ENCODE results near the gene CDH20.
A peak's percentile ranks its signal among the peaks of the same experiment; 100 is the strongest.

Gene CDH20

GRCh38 chr18:61432590-61432989 is 99.4 kb downstream of the CDH20 start:
- no peak for DNase-seq

- DNase-seq = peak; percentile 41
These were observed 101.9 kb downstream of the CDH20 start for GRCh38 chr18:61435064-61435652.

- no peak for DNase-seq
These were observed 110.0 kb downstream of the CDH20 start for GRCh38 chr18:61443081-61443725.

GRCh38 chr18:61448316-61448715 is 115.1 kb downstream of the CDH20 start:
- DNase-seq = no peak

- DNase-seq = no peak
These were observed 126.8 kb downstream of the CDH20 start for GRCh38 chr18:61459896-61460648.

GRCh38 chr18:61464551-61465142 is 131.4 kb downstream of the CDH20 start:
- DNase-seq = no peak

GRCh38 chr18:61466736-61467135 is 133.5 kb downstream of the CDH20 start:
- DNase-seq = no peak

GRCh38 chr18:61470031-61470674 is 136.9 kb downstream of the CDH20 start:
- DNase-seq = no peak

- no peak for DNase-seq
These were observed 138.3 kb downstream of the CDH20 start for GRCh38 chr18:61471541-61471940.

- no peak for DNase-seq
These were observed 138.7 kb downstream of the CDH20 start for GRCh38 chr18:61471942-61472341.

- DNase-seq = no peak
These were observed 141.1 kb downstream of the CDH20 start for GRCh38 chr18:61474341-61474740.

GRCh38 chr18:61474918-61475317 is 141.7 kb downstream of the CDH20 start:
- no peak for DNase-seq

GRCh38 chr18:61475931-61476330 is 142.7 kb downstream of the CDH20 start:
- DNase-seq = no peak

- no peak for DNase-seq
These were observed 156.1 kb downstream of the CDH20 start for GRCh38 chr18:61489334-61489733.

- DNase-seq = no peak
These were observed 163.1 kb downstream of the CDH20 start for GRCh38 chr18:61496374-61496773.

GRCh38 chr18:61497422-61497821 is 164.2 kb downstream of the CDH20 start:
- no peak for DNase-seq

GRCh38 chr18:61502472-61502871 is 169.2 kb downstream of the CDH20 start:
- peak; percentile 65 for DNase-seq

- no peak for DNase-seq
These were observed 170.5 kb downstream of the CDH20 start for GRCh38 chr18:61503688-61504087.

- DNase-seq = no peak
These were observed 195.7 kb downstream of the CDH20 start for GRCh38 chr18:61528961-61529360.

- DNase-seq = no peak
These were observed 197.5 kb downstream of the CDH20 start for GRCh38 chr18:61530681-61531080.

GRCh38 chr18:61531182-61531581 is 198.0 kb downstream of the CDH20 start:
- no peak for DNase-seq

GRCh38 chr18:61531891-61532290 is 198.7 kb downstream of the CDH20 start:
- no peak for DNase-seq

GRCh38 chr18:61535401-61535800 is 202.2 kb downstream of the CDH20 start:
- no peak for DNase-seq

All from hematopoietic multipotent progenitor cell treated with erythropoietin and hydrocortisone succinate and interleukin-3 and kit ligand, for 4 days (in vitro differentiated cells).